SK-N-SH treated with all-trans-retinoic acid at 6 μM for 48 hours (cell line): Measurements from ENCODE around the gene NRXN3.

Experiments used
- ATAC-seq: fragments of 200-7000 bp; cut with Tn5 transposase; 3 replicates; pipeline ENCODE4 v1.9.1; 2020; ENCODE audit warnings: mild to moderate bottlenecking, moderate library complexity
- ARNTL ChIP-seq: fragments of 450-650 bp; formaldehyde crosslinking; IDR thresholded peaks from 2 replicates; pipeline ENCODE4 v1.5.0; 2020; ENCODE audit warnings: low read depth, mild to moderate bottlenecking, moderate library complexity, borderline replicate concordance
- BACH2 ChIP-seq: fragments of 250-450 bp; sonication (Bioruptor Pico); IDR thresholded peaks from 2 replicates; pipeline ENCODE4 v1.9.0; 2021; ENCODE audit warnings: mild to moderate bottlenecking, borderline replicate concordance
- CREB5 ChIP-seq: fragments of 250-450 bp; sonication (Bioruptor Pico); IDR thresholded peaks from 2 replicates; pipeline ENCODE4 v1.5.1; 2020; ENCODE audit warnings: low read depth, mild to moderate bottlenecking, moderate library complexity
- CSDC2 ChIP-seq: fragments of 250-450 bp; sonication (Bioruptor Pico); IDR thresholded peaks from 2 replicates; pipeline ENCODE4 v1.5.0; 2020; ENCODE audit warnings: mild to moderate bottlenecking, moderate library complexity
- CSRNP3 ChIP-seq: fragments of 250-450 bp; sonication (Bioruptor Pico); IDR thresholded peaks from 2 replicates; pipeline ENCODE4 v1.5.1; 2021; ENCODE audit warnings: mild to moderate bottlenecking, moderate library complexity
- ESRRG ChIP-seq: fragments of 250-450 bp; sonication (Bioruptor Pico); IDR thresholded peaks from 2 replicates; pipeline ENCODE4 v1.6.1; 2021; ENCODE audit warnings: mild to moderate bottlenecking
- GLIS3 ChIP-seq: fragments of 250-450 bp; sonication (Bioruptor Pico); IDR thresholded peaks from 2 replicates; pipeline ENCODE4 v1.5.0; 2020; ENCODE audit warnings: mild to moderate bottlenecking, moderate library complexity
- ISL1 ChIP-seq: fragments of 250-450 bp; sonication (Bioruptor Pico); IDR thresholded peaks from 2 replicates; pipeline ENCODE4 v2.1.2; 2022; ENCODE audit warnings: mild to moderate bottlenecking, moderate library complexity
- OSR1 ChIP-seq: fragments of 250-450 bp; sonication (Bioruptor Pico); IDR thresholded peaks from 2 replicates; pipeline ENCODE4 v1.8.0; 2022; ENCODE audit warnings: moderate library complexity, mild to moderate bottlenecking, inconsistent platforms
- PATZ1 ChIP-seq: fragments of 250-450 bp; sonication (Bioruptor Pico); IDR thresholded peaks from 2 replicates; pipeline ENCODE4 v1.8.0; 2020; ENCODE audit warnings: mild to moderate bottlenecking, moderate library complexity, borderline replicate concordance
- POU6F1 ChIP-seq: fragments of 250-450 bp; sonication (Bioruptor Pico); IDR thresholded peaks from 2 replicates; pipeline ENCODE4 v1.8.0; 2021; ENCODE audit warnings: low read depth, mild to moderate bottlenecking, moderate library complexity, borderline replicate concordance
- PPARA ChIP-seq: fragments of 250-450 bp; sonication (Bioruptor Pico); IDR thresholded peaks from 2 replicates; pipeline ENCODE4 v1.5.0; 2020; ENCODE audit warnings: mild to moderate bottlenecking, borderline replicate concordance
- RARB ChIP-seq: fragments of 250-450 bp; sonication (Bioruptor Pico); IDR thresholded peaks from 2 replicates; pipeline ENCODE4 v1.8.0; 2021; ENCODE audit warnings: mild to moderate bottlenecking, moderate library complexity
- SNAI2 ChIP-seq: fragments of 250-450 bp; sonication (Bioruptor Pico); IDR thresholded peaks from 2 replicates; pipeline ENCODE4 v1.5.0; 2020; ENCODE audit warnings: mild to moderate bottlenecking, moderate library complexity
- TOX ChIP-seq: fragments of 250-450 bp; sonication (Bioruptor Pico); IDR thresholded peaks from 2 replicates; pipeline ENCODE4 v1.8.0; 2021; ENCODE audit warnings: mild to moderate bottlenecking, moderate library complexity, borderline replicate concordance
- TSHZ2 ChIP-seq: fragments of 250-450 bp; sonication (Bioruptor Pico); IDR thresholded peaks from 2 replicates; pipeline ENCODE4 v1.5.0; 2020; ENCODE audit warnings: mild to moderate bottlenecking, moderate library complexity
- ZFP3 ChIP-seq: fragments of 250-450 bp; sonication (Bioruptor Pico); IDR thresholded peaks from 2 replicates; pipeline ENCODE4 v1.5.0; 2020; ENCODE audit warnings: mild to moderate bottlenecking, moderate library complexity
- ZFP30 ChIP-seq: fragments of 450-650 bp; formaldehyde crosslinking; IDR thresholded peaks from 2 replicates; pipeline ENCODE4 v1.5.0; 2022; ENCODE audit warnings: mild to moderate bottlenecking, moderate library complexity
- ZNF565 ChIP-seq: fragments of 450-650 bp; formaldehyde crosslinking; conservative IDR thresholded peaks from 2 replicates; pipeline ENCODE4 v1.5.0; 2020; ENCODE audit warnings: low read depth, mild to moderate bottlenecking, moderate library complexity
- ZNF70 ChIP-seq: fragments of 450-650 bp; formaldehyde crosslinking; IDR thresholded peaks from 2 replicates; pipeline ENCODE4 v1.5.0; 2020; ENCODE audit warnings: mild to moderate bottlenecking, moderate library complexity
- ZNF8 ChIP-seq: fragments of 450-650 bp; formaldehyde crosslinking; IDR thresholded peaks from 2 replicates; pipeline ENCODE4 v1.5.0; 2020; ENCODE audit warnings: mild to moderate bottlenecking, moderate library complexity

NRXN3 gene

GRCh38 chr14:78127961-78128360 is 42.2 kb upstream of the NRXN3 start:
- TF ChIP-seq OSR1 (CRISPR knock-in tag) = no peak
- TF ChIP-seq SNAI2 (CRISPR knock-in tag) = no peak
- no peak for TF ChIP-seq CREB5 (CRISPR knock-in tag)
- no peak for TF ChIP-seq ZFP3 (CRISPR knock-in tag)
- ATAC-seq = no peak

- no peak for TF ChIP-seq ZFP3 (CRISPR knock-in tag)
- no peak for TF ChIP-seq PPARA (CRISPR knock-in tag)
- TF ChIP-seq ESRRG (CRISPR knock-in tag) = no peak
- TF ChIP-seq TOX = no peak
- TF ChIP-seq ARNTL (CRISPR knock-in tag) = no peak
- no peak for TF ChIP-seq CSRNP3 (CRISPR knock-in tag)
- TF ChIP-seq BACH2 (CRISPR knock-in tag) = no peak
- TF ChIP-seq SNAI2 (CRISPR knock-in tag) = no peak
- no peak for TF ChIP-seq RARB (CRISPR knock-in tag)
- no peak for TF ChIP-seq PATZ1 (CRISPR knock-in tag)
- no peak for TF ChIP-seq CSDC2 (CRISPR knock-in tag)
- TF ChIP-seq ZNF70 (CRISPR knock-in tag) = no peak
- TF ChIP-seq TSHZ2 (CRISPR knock-in tag) = no peak
- TF ChIP-seq CREB5 (CRISPR knock-in tag) = no peak
- TF ChIP-seq ZNF565 (CRISPR knock-in tag) = no peak
- TF ChIP-seq ISL1 (CRISPR knock-in tag) = no peak
- no peak for TF ChIP-seq OSR1 (CRISPR knock-in tag)
- TF ChIP-seq ZFP30 (CRISPR knock-in tag) = no peak
Measured at GRCh38 chr14:78129375-78129774, 40.8 kb upstream of the NRXN3 start.

GRCh38 chr14:78130356-78130755 is 39.8 kb upstream of the NRXN3 start:
- ATAC-seq = no peak
- TF ChIP-seq BACH2 (CRISPR knock-in tag) = no peak
- TF ChIP-seq POU6F1 = no peak
- no peak for TF ChIP-seq ARNTL (CRISPR knock-in tag)
- TF ChIP-seq ZNF70 (CRISPR knock-in tag) = no peak
- TF ChIP-seq GLIS3 = no peak
- no peak for TF ChIP-seq ZNF565 (CRISPR knock-in tag)
- no peak for TF ChIP-seq CSDC2 (CRISPR knock-in tag)
- TF ChIP-seq ZNF8 = no peak
- no peak for TF ChIP-seq ESRRG (CRISPR knock-in tag)
- TF ChIP-seq ZFP3 (CRISPR knock-in tag) = no peak
- TF ChIP-seq OSR1 (CRISPR knock-in tag) = no peak
- TF ChIP-seq CSRNP3 (CRISPR knock-in tag) = no peak
- no peak for TF ChIP-seq TSHZ2 (CRISPR knock-in tag)

More at GRCh38 chr14:78129375-78129774, 40.8 kb upstream of the NRXN3 start:
- no peak for ATAC-seq
